ENCODE measurements around the gene CXCL8. TPM values are rescaled to one million over a fixed set of nuclear protein-coding genes. Genes with fewer than 3 reads are reported as not detected.

The CXCL8 gene
- total and polyA plus RNA-seq, 2 of the 8 experiments (the other 6 are each of a cell fraction or from before 2014, with no cell fraction given), result not detected

DNA sequence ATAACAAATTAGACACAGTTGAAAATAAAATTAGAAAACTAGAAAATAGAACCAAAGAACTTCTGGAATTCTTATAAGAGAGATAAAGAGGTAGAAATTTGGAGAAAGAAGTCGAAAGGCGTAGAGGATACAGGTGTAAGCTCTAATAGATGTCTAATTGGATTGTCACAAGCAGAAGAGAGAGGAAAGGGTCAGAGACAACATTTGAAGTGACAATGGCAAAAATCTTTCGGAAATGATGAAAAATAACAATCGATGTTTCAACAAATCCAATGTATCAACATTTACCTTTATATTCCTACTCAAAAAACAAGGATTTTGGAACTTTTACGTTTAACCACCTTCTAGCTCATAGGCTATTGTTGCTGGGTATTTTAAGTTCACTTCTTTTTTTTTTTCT is 3.8 kb downstream of the CXCL8 start (continued):
- TF ChIP-seq CHD7 (IDR thresholded peaks at IDR 0.05; ENCODE audit: insufficient replicate concordance, low read length) (no peak), POLR2A (IDR thresholded peaks at IDR 0.05; ENCODE audit: control extremely low read depth in 1 of 2, low read depth in 2 of 2, low read length in 2 of 2) (no peak), CHD1 (IDR thresholded peaks at IDR 0.05; ENCODE audit: low read depth, low read length) (no peak), KDM4A (IDR thresholded peaks at IDR 0.05; ENCODE audit: low read depth, low read length, severe bottlenecking) (no peak), HDAC2 (IDR thresholded peaks at IDR 0.05; ENCODE audit: borderline replicate concordance in 1 of 2, low read depth in 2 of 2, low read length in 2 of 2) (no peak), PHF8 (conservative IDR thresholded peaks at IDR 0.05; ENCODE audit: low read depth, low read length) (no peak), POLR2AphosphoS5 (IDR thresholded peaks at IDR 0.05; ENCODE audit: low read depth, low read length) (no peak), GTF2F1 (IDR thresholded peaks at IDR 0.05; ENCODE audit: borderline replicate concordance, low read depth, low read length) (no peak), ZNF274 (IDR thresholded peaks at IDR 0.05; ENCODE audit: borderline replicate concordance, extremely low read depth, low read length) (no peak), RAD21 (IDR thresholded peaks at IDR 0.05 in 1 of 2, conservative IDR thresholded peaks at IDR 0.05 in 1 of 2; ENCODE audit: low read depth in 2 of 2, low read length in 2 of 2) (no peak), SP2 (IDR thresholded peaks at IDR 0.05; ENCODE audit: low read length) (no peak)

Data from H1 (cell line).